ENCODE results near the gene KRTAP10-4. TPM values are rescaled to one million over a fixed set of nuclear protein-coding genes. Genes with fewer than 3 reads are reported as not detected.

Gene KRTAP10-4
- total RNA-seq, 1 experiment from 2014 or later: not detected

DNA sequence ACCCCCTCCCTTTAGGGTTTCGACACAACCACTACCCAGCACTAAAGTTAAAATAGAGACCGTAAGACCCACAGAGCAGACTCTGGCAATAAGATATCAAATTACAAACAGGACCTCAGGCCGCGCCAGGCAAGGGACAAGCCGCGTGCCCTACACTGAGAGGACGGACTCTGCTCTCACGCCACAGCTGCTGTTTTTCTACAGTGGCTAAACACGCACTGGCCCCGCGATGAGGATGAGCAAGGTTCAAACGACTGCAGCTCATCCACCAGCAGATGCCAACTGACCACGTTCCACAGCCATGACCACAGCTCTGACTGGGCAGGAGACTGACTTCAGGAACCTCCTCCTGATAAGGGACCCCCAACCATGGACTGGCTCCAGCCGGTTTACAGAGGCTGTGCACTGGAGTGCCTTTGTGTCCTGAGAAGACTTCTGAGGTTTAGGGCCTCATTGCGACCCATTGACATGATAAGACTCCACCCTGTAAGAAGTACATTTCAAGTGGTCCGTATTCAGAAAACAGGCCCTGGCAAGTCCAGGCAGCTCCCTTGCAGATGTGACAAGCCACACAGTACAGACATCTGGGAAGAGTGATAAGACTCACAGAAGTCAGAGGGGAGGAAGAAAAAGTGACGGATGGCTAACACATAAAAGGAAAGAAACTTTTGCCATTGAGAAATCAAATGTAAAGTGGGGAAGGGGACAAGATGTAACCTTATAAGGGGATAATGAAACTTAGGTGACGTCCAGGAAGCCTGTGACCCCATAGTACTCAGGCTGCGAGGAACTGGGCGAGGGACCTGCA, 20.3 kb downstream of the KRTAP10-4 start:
- no peak overlapping the region for H2AFZ ChIP-seq (ENCODE audit: low read depth, low read length, poor library complexity, severe bottlenecking)
- no peak overlapping the region for H3K4me3 ChIP-seq (replicated peaks in 1 of 2; ENCODE audit: low read depth in 1 of 2, low read length in 2 of 2)
- no peaks in the 10 kb centered on the region for H3K9me2 ChIP-seq (ENCODE audit: insufficient read depth)
- intact Hi-C loops (cut with micrococcal nuclease): no loop called here
- H3K79me2 ChIP-seq (ENCODE audit: insufficient read depth, low read length): no peaks in the 10 kb centered on the region
- no peak overlapping the region for H3K27ac ChIP-seq (ENCODE audit: low read depth, low read length)
- DNase-seq (ENCODE audit: low read depth, low spot score) (no peak), ATAC-seq (no peak)
- ChIA-PET CTCF (no interaction called here), POLR2A (no interaction called here), RAD21 (ENCODE audit: low non-redundant PET in 1 of 2, low total read pairs in 2 of 2, uncharacterized antibody in 2 of 2, unreplicated experiment in 2 of 2) (no interaction called here)
- H3K4me1 ChIP-seq (ENCODE audit: control insufficient read depth in 1 of 2, insufficient read depth in 2 of 2, low read length in 2 of 2): peaks cover 0 to 3% of the 10 kb centered on the region in 2 experiments; a peak in 1 of 4 replicates
- H3K36me3 ChIP-seq (ENCODE audit: control insufficient read depth in 1 of 2, insufficient read depth in 2 of 2, low read length in 2 of 2): no peaks in the 10 kb centered on the region
- TF ChIP-seq, protein P1, sequence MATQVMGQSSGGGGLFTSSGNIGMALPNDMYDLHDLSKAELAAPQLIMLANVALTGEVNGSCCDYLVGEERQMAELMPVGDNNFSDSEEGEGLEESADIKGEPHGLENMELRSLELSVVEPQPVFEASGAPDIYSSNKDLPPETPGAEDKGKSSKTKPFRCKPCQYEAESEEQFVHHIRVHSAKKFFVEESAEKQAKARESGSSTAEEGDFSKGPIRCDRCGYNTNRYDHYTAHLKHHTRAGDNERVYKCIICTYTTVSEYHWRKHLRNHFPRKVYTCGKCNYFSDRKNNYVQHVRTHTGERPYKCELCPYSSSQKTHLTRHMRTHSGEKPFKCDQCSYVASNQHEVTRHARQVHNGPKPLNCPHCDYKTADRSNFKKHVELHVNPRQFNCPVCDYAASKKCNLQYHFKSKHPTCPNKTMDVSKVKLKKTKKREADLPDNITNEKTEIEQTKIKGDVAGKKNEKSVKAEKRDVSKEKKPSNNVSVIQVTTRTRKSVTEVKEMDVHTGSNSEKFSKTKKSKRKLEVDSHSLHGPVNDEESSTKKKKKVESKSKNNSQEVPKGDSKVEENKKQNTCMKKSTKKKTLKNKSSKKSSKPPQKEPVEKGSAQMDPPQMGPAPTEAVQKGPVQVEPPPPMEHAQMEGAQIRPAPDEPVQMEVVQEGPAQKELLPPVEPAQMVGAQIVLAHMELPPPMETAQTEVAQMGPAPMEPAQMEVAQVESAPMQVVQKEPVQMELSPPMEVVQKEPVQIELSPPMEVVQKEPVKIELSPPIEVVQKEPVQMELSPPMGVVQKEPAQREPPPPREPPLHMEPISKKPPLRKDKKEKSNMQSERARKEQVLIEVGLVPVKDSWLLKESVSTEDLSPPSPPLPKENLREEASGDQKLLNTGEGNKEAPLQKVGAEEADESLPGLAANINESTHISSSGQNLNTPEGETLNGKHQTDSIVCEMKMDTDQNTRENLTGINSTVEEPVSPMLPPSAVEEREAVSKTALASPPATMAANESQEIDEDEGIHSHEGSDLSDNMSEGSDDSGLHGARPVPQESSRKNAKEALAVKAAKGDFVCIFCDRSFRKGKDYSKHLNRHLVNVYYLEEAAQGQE (IDR thresholded peaks at IDR 0.05; ENCODE audit: low read depth): no peak
- no peak for TF ChIP-seq EZH2 (IDR thresholded peaks at IDR 0.05)
- no peak overlapping the region for H3K4me2 ChIP-seq (ENCODE audit: low read length)
- H4K20me1 ChIP-seq (ENCODE audit: insufficient read depth): no peaks in the 10 kb centered on the region
- H3K9ac ChIP-seq (ENCODE audit: low read length): no peak overlapping the region
- no TSS peak for BruUV-seq (replicated peaks)
- H3K27me3 ChIP-seq (ENCODE audit: insufficient read depth, low read length): no peaks in the 10 kb centered on the region
- H3K9me3 ChIP-seq (ENCODE audit: control insufficient read depth in 1 of 2, insufficient read depth in 1 of 2, low read depth in 1 of 2, low read length in 2 of 2): no peaks in the 10 kb centered on the region

DNA sequence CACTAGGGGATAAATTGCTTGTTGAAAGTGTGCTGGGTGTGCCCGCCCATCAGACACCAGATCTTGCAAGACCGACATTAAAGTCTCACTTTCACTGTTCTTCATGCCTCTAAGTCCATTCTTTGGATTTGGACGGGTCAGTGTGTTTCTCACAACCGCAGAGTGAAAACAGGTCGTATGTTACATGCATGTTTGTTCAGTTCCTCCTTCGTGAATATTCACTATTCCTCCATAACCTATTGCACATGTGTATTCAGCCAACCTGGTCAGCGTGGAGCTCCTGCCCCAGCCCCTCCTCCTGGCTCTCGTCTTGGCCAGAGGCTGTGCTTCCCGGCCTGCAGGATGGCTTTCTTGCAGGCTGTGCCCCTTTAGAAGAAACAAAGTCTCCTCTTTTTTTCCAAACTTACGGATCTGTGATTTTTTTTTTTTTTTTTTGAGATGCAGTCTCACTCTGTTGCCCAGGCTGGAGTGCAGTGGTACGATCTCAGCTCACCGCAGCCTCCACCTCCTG, 20.9 kb downstream of the KRTAP10-4 start:
- DNase-seq (ENCODE audit: low read depth, low spot score) (no peak), ATAC-seq (no peak)
- Histone ChIP-seq H4K20me1 (ENCODE audit: insufficient read depth) (no peaks in the 10 kb centered on the region), H3K4me1 (ENCODE audit: control insufficient read depth in 1 of 2, insufficient read depth in 2 of 2, low read length in 2 of 2) (peaks cover 0 to 3% of the 10 kb centered on the region in 2 experiments; a peak in 1 of 4 replicates), H3K36me3 (ENCODE audit: control insufficient read depth in 1 of 2, insufficient read depth in 2 of 2, low read length in 2 of 2) (no peaks in the 10 kb centered on the region), H3K9ac (ENCODE audit: low read length) (no peak overlapping the region), H3K27ac (ENCODE audit: low read depth, low read length) (no peak overlapping the region), H3K79me2 (ENCODE audit: insufficient read depth, low read length) (no peaks in the 10 kb centered on the region), H3K27me3 (ENCODE audit: insufficient read depth, low read length) (no peaks in the 10 kb centered on the region), H3K4me3 (replicated peaks in 1 of 2; ENCODE audit: low read depth in 1 of 2, low read length in 2 of 2) (no peak overlapping the region), H3K9me3 (ENCODE audit: control insufficient read depth in 1 of 2, insufficient read depth in 1 of 2, low read depth in 1 of 2, low read length in 2 of 2) (no peaks in the 10 kb centered on the region), H3K9me2 (ENCODE audit: insufficient read depth) (no peaks in the 10 kb centered on the region), H2AFZ (ENCODE audit: low read depth, low read length, poor library complexity, severe bottlenecking) (no peak overlapping the region), H3K4me2 (ENCODE audit: low read length) (no peak overlapping the region)
- no TSS peak for BruUV-seq (replicated peaks)
- no peak for TF ChIP-seq TCF7L2 (IDR thresholded peaks at IDR 0.05; ENCODE audit: borderline replicate concordance, extremely low read depth, insufficient read depth, insufficient read length)
- POLR2A ChIA-PET: no interaction called here
- intact Hi-C loops (cut with micrococcal nuclease): no loop called here
- CTCF ChIA-PET: no interaction called here
- RAD21 ChIA-PET (ENCODE audit: low non-redundant PET in 1 of 2, low total read pairs in 2 of 2, uncharacterized antibody in 2 of 2, unreplicated experiment in 2 of 2): no interaction called here
